ENCODE data around the gene CSK.

DNA sequence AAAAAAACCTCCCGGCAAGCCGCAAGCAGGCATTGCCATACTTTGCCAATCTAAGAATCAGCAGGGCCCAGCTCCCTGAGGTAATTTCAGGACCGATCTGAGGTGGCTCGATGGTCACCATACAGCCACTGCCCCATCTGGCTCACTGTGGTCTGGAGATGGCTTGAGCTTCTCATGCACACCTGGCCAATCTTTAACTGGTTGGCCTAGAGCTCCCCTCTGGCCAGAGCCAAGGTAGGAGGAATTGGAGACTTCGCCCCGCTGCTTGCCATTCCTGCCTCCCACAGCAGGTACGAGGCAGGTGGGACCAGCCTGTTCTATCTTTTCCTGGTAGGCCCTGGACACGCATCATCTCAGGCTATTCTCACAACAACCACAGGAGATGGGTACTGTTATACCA lies 23.1 kb upstream of the CSK start:
- no peak for TF ChIP-seq CTCF (IDR thresholded peaks at IDR 0.05)
- TF ChIP-seq POLR2A (IDR thresholded peaks at IDR 0.05), result no peak
- no peak for TF ChIP-seq POLR2AphosphoS5 (IDR thresholded peaks at IDR 0.05)
- no peak for TF ChIP-seq EP300 (IDR thresholded peaks at IDR 0.05)
